GM21825 (cell line): ENCODE data around the gene SDCCAG8.

Source experiments
- ATAC-seq: cut with Tn5 transposase; IDR thresholded peaks from one replicate; pipeline ENCODE4 v1.9.1; 2021; ENCODE audit warnings: mild to moderate bottlenecking, moderate library complexity; ENCODE audit not compliant: unreplicated experiment

Gene SDCCAG8

GRCh38 chr1:243535014-243535413 is 279.2 kb downstream of the SDCCAG8 start:
- no peak for ATAC-seq

GRCh38 chr1:243539636-243540035 is 283.8 kb downstream of the SDCCAG8 start:
- ATAC-seq = no peak

DNA sequence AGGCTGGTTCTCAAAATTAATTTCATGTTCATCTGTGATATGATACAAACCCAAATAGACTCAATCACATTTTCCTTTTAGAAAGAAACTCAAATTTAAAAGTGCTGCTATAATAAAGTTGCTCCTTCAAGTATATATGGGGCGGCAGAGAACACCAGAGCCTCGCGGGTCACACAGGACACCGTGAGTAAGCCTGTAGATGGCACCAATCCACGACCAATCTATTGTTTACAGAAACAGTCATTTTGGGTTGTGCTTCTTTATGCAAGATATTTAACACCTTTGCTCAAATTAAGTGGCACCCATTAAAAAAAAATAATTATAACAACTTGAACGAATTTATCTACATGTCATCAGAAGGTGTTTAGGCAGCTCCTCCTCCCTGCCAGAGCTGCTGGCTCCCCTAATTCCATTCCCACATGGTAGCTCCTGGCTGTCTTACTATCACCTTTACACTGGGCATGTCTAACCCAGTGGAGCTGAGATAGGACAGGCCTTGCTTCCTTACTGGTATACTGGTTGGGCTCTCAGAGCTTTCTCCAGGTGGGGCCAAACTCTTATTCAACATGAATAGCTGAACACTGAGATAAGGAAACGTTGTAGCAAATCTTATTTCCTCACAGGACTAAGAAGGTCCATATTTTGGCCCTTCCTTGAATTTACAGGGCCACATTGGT is 287.0 kb downstream of the SDCCAG8 start:
- no peak for ATAC-seq

- ATAC-seq = no peak
These were observed 287.7 kb downstream of the SDCCAG8 start for GRCh38 chr1:243543501-243543900.

GRCh38 chr1:243546457-243546856 is 290.6 kb downstream of the SDCCAG8 start:
- no peak for ATAC-seq

- ATAC-seq = no peak
These were observed 292.1 kb downstream of the SDCCAG8 start for GRCh38 chr1:243547891-243548290.

- ATAC-seq = no peak
These were observed 292.7 kb downstream of the SDCCAG8 start for GRCh38 chr1:243548516-243548915.

GRCh38 chr1:243549108-243549507 is 293.3 kb downstream of the SDCCAG8 start:
- no peak for ATAC-seq
